Measurements from ENCODE around the gene ZBED4. TPM values are rescaled to one million over a fixed set of nuclear protein-coding genes. Genes with fewer than 3 reads are reported as not detected.

ZBED4 gene
- total and polyA plus RNA-seq, 10 donors: 2.9 to 23.2 (median 13.9) TPM

DNA sequence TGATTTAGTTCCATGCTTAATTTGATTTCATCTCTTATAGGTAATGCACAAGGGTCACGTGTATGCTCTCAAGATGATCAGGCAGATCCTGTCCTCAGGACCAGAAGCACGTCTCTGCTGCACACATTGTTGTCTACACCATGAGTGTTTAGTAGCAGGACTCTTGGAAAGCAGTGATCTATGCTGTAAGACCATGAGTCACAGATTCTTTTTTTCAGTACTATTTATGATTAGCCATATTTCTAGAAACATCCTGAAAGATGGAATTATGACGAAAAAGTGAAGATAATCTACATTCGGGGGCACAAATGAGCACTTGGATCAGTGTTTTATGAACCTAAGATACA is 29.6 kb downstream of the ZBED4 start:
- TF ChIP-seq POLR2A (IDR thresholded peaks at IDR 0.05) (no peak), POLR2AphosphoS5 (IDR thresholded peaks at IDR 0.05) (no peak)
- TF ChIP-seq, protein P1, sequence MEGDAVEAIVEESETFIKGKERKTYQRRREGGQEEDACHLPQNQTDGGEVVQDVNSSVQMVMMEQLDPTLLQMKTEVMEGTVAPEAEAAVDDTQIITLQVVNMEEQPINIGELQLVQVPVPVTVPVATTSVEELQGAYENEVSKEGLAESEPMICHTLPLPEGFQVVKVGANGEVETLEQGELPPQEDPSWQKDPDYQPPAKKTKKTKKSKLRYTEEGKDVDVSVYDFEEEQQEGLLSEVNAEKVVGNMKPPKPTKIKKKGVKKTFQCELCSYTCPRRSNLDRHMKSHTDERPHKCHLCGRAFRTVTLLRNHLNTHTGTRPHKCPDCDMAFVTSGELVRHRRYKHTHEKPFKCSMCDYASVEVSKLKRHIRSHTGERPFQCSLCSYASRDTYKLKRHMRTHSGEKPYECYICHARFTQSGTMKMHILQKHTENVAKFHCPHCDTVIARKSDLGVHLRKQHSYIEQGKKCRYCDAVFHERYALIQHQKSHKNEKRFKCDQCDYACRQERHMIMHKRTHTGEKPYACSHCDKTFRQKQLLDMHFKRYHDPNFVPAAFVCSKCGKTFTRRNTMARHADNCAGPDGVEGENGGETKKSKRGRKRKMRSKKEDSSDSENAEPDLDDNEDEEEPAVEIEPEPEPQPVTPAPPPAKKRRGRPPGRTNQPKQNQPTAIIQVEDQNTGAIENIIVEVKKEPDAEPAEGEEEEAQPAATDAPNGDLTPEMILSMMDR (IDR thresholded peaks at IDR 0.05 in 8 of 11, conservative IDR thresholded peaks at IDR 0.05 in 3 of 11): no peak
- H3K9me3 ChIP-seq: no peaks in the 10 kb centered on the region
- peaks cover 0 to 28% (median 8%) of the 10 kb centered on the region in 6 donors for H3K4me1 ChIP-seq
- no peak for DNase-seq
- 92 to 98% (median 94%) methylated on average over 4 of the region's 4 CpGs for WGBS, 5 donors
- H3K4me3 ChIP-seq: no peak overlapping the region
- H3K36me3 ChIP-seq: peaks cover 5 to 65% (median 36%) of the 10 kb centered on the region in 6 donors
- no peaks in the 10 kb centered on the region for H3K27me3 ChIP-seq (replicated peaks in 1 of 7)
- no peak overlapping the region for H3K27ac ChIP-seq
- intact Hi-C loops (cut with DNase I; ENCODE audit: low total_unique reads): no loop called here

DNA sequence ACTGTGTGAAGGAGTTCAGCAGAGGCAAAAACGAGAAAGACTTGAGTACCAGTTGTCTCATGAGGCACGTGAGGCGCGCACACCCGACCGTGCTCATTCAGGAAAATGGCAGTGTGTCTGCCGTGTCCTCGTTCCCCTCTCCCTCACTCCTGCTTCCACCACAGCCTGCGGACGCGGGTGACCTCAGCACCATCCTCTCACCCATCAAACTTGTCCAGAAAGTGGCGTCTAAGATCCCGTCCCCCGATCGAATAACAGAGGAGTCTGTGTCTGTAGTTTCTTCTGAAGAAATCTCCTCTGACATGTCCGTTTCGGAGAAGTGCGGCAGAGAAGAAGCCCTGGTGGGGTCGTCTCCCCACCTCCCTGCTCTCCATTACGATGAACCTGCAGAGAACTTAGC is 30.4 kb downstream of the ZBED4 start:
- Histone ChIP-seq H3K4me3 (no peak overlapping the region), H3K4me1 (peaks cover 0 to 28% (median 8%) of the 10 kb centered on the region in 6 donors), H3K27ac (no peak overlapping the region), H3K36me3 (peaks cover 5 to 68% (median 40%) of the 10 kb centered on the region in 6 donors), H3K9me3 (peaks cover 0 to under 1% (median 0%) of the 10 kb centered on the region in 8 donors), H3K27me3 (replicated peaks in 1 of 7) (no peaks in the 10 kb centered on the region)
- 95 to 99% (median 96%) methylated on average over 20 of the region's 20 CpGs for WGBS, 5 donors
- TF ChIP-seq POLR2A (IDR thresholded peaks at IDR 0.05) (no peak), POLR2AphosphoS5 (IDR thresholded peaks at IDR 0.05) (no peak)
- TF ChIP-seq, protein P1 (IDR thresholded peaks at IDR 0.05 in 8 of 11, conservative IDR thresholded peaks at IDR 0.05 in 3 of 11): no peak
- intact Hi-C loops (cut with DNase I; ENCODE audit: low total_unique reads): no loop called here
- peak; percentile 43 for DNase-seq

DNA sequence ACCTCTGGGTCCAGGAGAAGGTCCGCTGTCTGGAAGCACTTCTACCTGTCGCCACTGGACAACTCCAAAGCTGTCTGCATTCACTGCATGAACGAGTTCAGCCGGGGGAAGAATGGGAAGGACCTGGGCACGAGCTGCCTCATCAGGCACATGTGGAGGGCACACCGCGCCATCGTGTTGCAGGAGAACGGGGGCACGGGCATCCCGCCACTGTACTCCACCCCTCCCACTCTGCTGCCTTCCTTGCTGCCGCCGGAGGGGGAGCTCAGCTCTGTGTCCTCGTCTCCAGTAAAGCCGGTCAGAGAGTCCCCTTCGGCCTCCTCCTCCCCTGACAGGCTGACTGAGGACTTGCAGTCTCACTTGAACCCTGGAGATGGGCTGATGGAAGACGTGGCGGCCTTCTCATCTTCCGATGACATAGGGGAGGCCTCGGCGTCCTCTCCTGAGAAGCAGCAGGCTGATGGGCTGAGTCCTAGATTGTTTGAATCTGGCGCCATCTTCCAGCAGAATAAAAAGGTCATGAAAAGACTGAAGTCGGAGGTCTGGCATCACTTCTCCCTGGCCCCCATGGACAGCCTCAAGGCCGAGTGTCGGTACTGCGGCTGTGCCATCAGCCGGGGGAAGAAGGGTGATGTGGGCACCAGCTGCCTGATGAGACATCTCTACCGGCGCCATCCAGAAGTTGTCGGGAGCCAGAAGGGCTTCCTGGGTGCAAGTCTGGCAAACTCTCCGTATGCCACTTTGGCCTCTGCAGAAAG is 31.0 kb downstream of the ZBED4 start:
- intact Hi-C loops (cut with DNase I; ENCODE audit: low total_unique reads): no loop called here
- H3K4me3 ChIP-seq: no peak overlapping the region
- DNase-seq: peak; percentile 63
- no peaks in the 10 kb centered on the region for H3K27me3 ChIP-seq (replicated peaks in 1 of 7)
- H3K36me3 ChIP-seq: peaks cover 5 to 74% (median 44%) of the 10 kb centered on the region in 6 donors
- 93 to 95% (median 93%) methylated on average over 26 to 31 of the region's 31 CpGs for WGBS, 5 donors
- peaks cover 0 to 28% (median 8%) of the 10 kb centered on the region in 6 donors for H3K4me1 ChIP-seq
- H3K9me3 ChIP-seq: peaks cover 0 to 6% (median 2%) of the 10 kb centered on the region in 8 donors
- TF ChIP-seq POLR2AphosphoS5 (IDR thresholded peaks at IDR 0.05): no peak
- TF ChIP-seq POLR2A (IDR thresholded peaks at IDR 0.05): no peak
- TF ChIP-seq, protein P1 (IDR thresholded peaks at IDR 0.05 in 8 of 11, conservative IDR thresholded peaks at IDR 0.05 in 3 of 11): no peak
- H3K27ac ChIP-seq: no peak overlapping the region

DNA sequence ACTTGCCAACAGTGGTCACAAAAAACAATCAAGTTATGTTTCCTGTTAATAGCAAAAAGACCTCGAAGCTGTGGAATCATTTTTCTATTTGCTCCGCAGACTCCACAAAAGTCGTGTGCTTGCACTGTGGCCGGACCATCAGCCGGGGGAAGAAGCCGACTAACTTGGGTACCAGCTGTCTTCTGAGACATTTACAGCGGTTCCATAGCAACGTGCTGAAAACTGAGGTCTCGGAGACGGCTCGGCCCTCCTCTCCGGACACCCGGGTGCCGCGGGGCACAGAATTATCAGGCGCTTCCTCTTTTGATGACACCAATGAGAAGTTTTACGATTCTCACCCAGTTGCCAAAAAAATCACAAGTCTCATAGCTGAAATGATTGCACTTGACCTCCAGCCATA is 31.6 kb downstream of the ZBED4 start:
- intact Hi-C loops (cut with DNase I; ENCODE audit: low total_unique reads): no loop called here
- peaks cover 0 to 9% (median 2%) of the 10 kb centered on the region in 8 donors for H3K9me3 ChIP-seq
- peaks cover 0 to 23% (median 4%) of the 10 kb centered on the region in 6 donors for H3K4me1 ChIP-seq
- peaks cover 5 to 80% (median 45%) of the 10 kb centered on the region in 6 donors for H3K36me3 ChIP-seq
- H3K27ac ChIP-seq: no peak overlapping the region
- TF ChIP-seq, protein P1 (IDR thresholded peaks at IDR 0.05 in 8 of 11, conservative IDR thresholded peaks at IDR 0.05 in 3 of 11): no peak
- TF ChIP-seq POLR2A (IDR thresholded peaks at IDR 0.05): no peak
- no peak for TF ChIP-seq POLR2AphosphoS5 (IDR thresholded peaks at IDR 0.05)
- WGBS, 5 donors: 96 to 98% (median 97%) methylated on average over 17 of the region's 17 CpGs
- DNase-seq: no peak
- H3K27me3 ChIP-seq (replicated peaks in 1 of 7): no peaks in the 10 kb centered on the region
- no peak overlapping the region for H3K4me3 ChIP-seq

Data from spleen (tissue), 11 donors.